ENCODE measurements around the gene PDE4D. TPM values are rescaled to one million over a fixed set of nuclear protein-coding genes. Genes with fewer than 3 reads are reported as not detected.
"Not testable (repeated sequence)": the region's sequence is repeated elsewhere in the genome, so short reads cannot be mapped to it uniquely, and the experiment has no call there.

Gene PDE4D
- total and polyA plus RNA-seq, 3 experiments from 2014 or later, result 5.6 to 18.3 (median 17.7) TPM

- CTCF ChIA-PET, result interaction anchor here (0.7 to 1.2 kb wide), 2 partner anchors 10 to 74 kb away, joined by 3 to 5 read pairs; no protein-coding TSS in a partner anchor
Measured at GRCh38 chr5:58965677-58966414, 927.7 kb downstream of the PDE4D start.

GRCh38 chr5:58963821-58964220 is 929.7 kb downstream of the PDE4D start:
- H3K36me3 ChIP-seq (ENCODE audit: insufficient read depth, low read length), result no peaks in the 10 kb centered on the region
- Mint-ChIP-seq H3K4me1 (peaks cover 0 to 7% (median 0%) of the 10 kb centered on the region in 3 donors), H3K27ac (peak overlapping the region in 1 of 8 donors; percentile 62), H3K9me3 (no peaks in the 10 kb centered on the region), H3K36me3 (peaks cover 0 to 8% (median 0%) of the 10 kb centered on the region in 3 donors), H3K27me3 (no peaks in the 10 kb centered on the region), H3K4me3 (no peak overlapping the region)
- no peaks in the 10 kb centered on the region for H3K4me1 ChIP-seq (ENCODE audit: insufficient read depth, low read length)
- ChIA-PET CTCF (no interaction called here), POLR2A (no interaction called here)
- no peaks in the 10 kb centered on the region for H3K27me3 ChIP-seq (ENCODE audit: insufficient read depth, low read length, poor library complexity, severe bottlenecking)
- no peak for DNase-seq
- H3K27ac ChIP-seq (ENCODE audit: low read depth, low read length), result no peak overlapping the region
- H3K9me3 ChIP-seq (ENCODE audit: low read length), result no peaks in the 10 kb centered on the region
- no peak overlapping the region for H3K4me3 ChIP-seq (ENCODE audit: low read length)

More at GRCh38 chr5:58965677-58966414, 927.7 kb downstream of the PDE4D start:
- peaks cover 0 to 7% (median 0%) of the 10 kb centered on the region in 3 donors for H3K4me1 Mint-ChIP-seq
- Histone ChIP-seq H3K4me3 (ENCODE audit: low read length) (no peak overlapping the region), H3K27ac (ENCODE audit: low read depth, low read length) (no peak overlapping the region), H3K36me3 (ENCODE audit: insufficient read depth, low read length) (no peaks in the 10 kb centered on the region), H3K9me3 (ENCODE audit: low read length) (no peaks in the 10 kb centered on the region), H3K27me3 (ENCODE audit: insufficient read depth, low read length, poor library complexity, severe bottlenecking) (no peaks in the 10 kb centered on the region), H3K4me1 (ENCODE audit: insufficient read depth, low read length) (no peaks in the 10 kb centered on the region)
- H3K4me3 Mint-ChIP-seq, result no peak overlapping the region
- no peaks in the 10 kb centered on the region for H3K9me3 Mint-ChIP-seq
- peaks cover 0 to 8% (median 0%) of the 10 kb centered on the region in 3 donors for H3K36me3 Mint-ChIP-seq
- POLR2A ChIA-PET, result no interaction called here
- H3K27me3 Mint-ChIP-seq, result no peaks in the 10 kb centered on the region
- no peak overlapping the region for H3K27ac Mint-ChIP-seq
- no peak for DNase-seq

- ChIA-PET CTCF (no interaction called here), POLR2A (no interaction called here)
- Mint-ChIP-seq H3K4me1 (peaks cover 0 to 7% (median 0%) of the 10 kb centered on the region in 3 donors), H3K9me3 (no peaks in the 10 kb centered on the region), H3K36me3 (peaks cover 0 to 8% (median 0%) of the 10 kb centered on the region in 3 donors), H3K4me3 (no peak overlapping the region), H3K27me3 (no peaks in the 10 kb centered on the region), H3K27ac (no peak overlapping the region)
- Histone ChIP-seq H3K4me1 (ENCODE audit: insufficient read depth, low read length) (no peaks in the 10 kb centered on the region), H3K36me3 (ENCODE audit: insufficient read depth, low read length) (no peaks in the 10 kb centered on the region), H3K27me3 (ENCODE audit: insufficient read depth, low read length, poor library complexity, severe bottlenecking) (no peaks in the 10 kb centered on the region), H3K27ac (ENCODE audit: low read depth, low read length) (no peak overlapping the region), H3K4me3 (ENCODE audit: low read length) (no peak overlapping the region), H3K9me3 (ENCODE audit: low read length) (no peaks in the 10 kb centered on the region)
- no peak for DNase-seq
Measured at GRCh38 chr5:58963361-58963760, 930.2 kb downstream of the PDE4D start.

GRCh38 chr5:58961631-58962280 is 931.8 kb downstream of the PDE4D start:
- Mint-ChIP-seq H3K36me3 (peaks cover 0 to 8% (median 0%) of the 10 kb centered on the region in 3 donors), H3K4me3 (no peak overlapping the region), H3K4me1 (peaks cover 0 to 4% (median 0%) of the 10 kb centered on the region in 3 donors), H3K27ac (no peak overlapping the region), H3K27me3 (no peaks in the 10 kb centered on the region), H3K9me3 (no peaks in the 10 kb centered on the region)
- Histone ChIP-seq H3K9me3 (ENCODE audit: low read length) (no peaks in the 10 kb centered on the region), H3K4me1 (ENCODE audit: insufficient read depth, low read length) (no peaks in the 10 kb centered on the region), H3K27ac (ENCODE audit: low read depth, low read length) (no peak overlapping the region), H3K27me3 (ENCODE audit: insufficient read depth, low read length, poor library complexity, severe bottlenecking) (no peaks in the 10 kb centered on the region), H3K4me3 (ENCODE audit: low read length) (no peak overlapping the region), H3K36me3 (ENCODE audit: insufficient read depth, low read length) (no peaks in the 10 kb centered on the region)
- no peak for DNase-seq
- CTCF ChIA-PET, result no interaction called here
- POLR2A ChIA-PET, result no interaction called here

DNA sequence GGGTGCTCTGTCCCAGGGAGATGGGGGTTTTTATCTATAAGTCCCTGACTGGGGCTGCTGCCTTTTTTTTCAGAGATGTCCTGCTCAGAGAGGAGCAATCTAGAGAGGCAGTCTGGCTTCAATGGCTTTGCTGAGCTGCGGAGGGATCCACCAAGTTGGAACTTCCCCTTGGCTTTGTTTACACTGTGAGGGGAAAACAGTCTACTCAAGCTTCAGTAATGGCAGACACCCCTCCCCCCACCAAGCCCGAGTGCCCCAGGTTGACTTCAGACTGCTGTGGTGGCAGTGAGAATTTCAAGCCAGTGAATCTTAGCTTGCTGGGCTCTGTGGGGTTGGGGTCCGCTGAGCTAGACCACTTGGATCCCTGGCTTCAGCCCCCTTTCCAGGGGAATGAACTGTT is 934.8 kb downstream of the PDE4D start:
- no peak overlapping the region for H3K4me3 Mint-ChIP-seq
- no peaks in the 10 kb centered on the region for H3K9me3 ChIP-seq (ENCODE audit: low read length)
- H3K4me1 Mint-ChIP-seq, result no peaks in the 10 kb centered on the region
- H3K9me3 Mint-ChIP-seq, result no peaks in the 10 kb centered on the region
- POLR2A ChIA-PET, result no interaction called here
- H3K27ac ChIP-seq (ENCODE audit: low read depth, low read length), result no peak overlapping the region
- peaks cover 0 to 8% (median 0%) of the 10 kb centered on the region in 3 donors for H3K36me3 Mint-ChIP-seq
- H3K27me3 Mint-ChIP-seq, result no peaks in the 10 kb centered on the region
- CTCF ChIA-PET, result interaction anchor here (1.3 kb wide), 1 partner anchor 13 kb away, joined by 4 read pairs; no protein-coding TSS in a partner anchor
- H3K36me3 ChIP-seq (ENCODE audit: insufficient read depth, low read length), result no peaks in the 10 kb centered on the region
- H3K4me3 ChIP-seq (ENCODE audit: low read length), result no peak overlapping the region
- DNase-seq, result no peak
- no peak overlapping the region for H3K27ac Mint-ChIP-seq
- H3K27me3 ChIP-seq (ENCODE audit: insufficient read depth, low read length, poor library complexity, severe bottlenecking), result no peaks in the 10 kb centered on the region
- no peaks in the 10 kb centered on the region for H3K4me1 ChIP-seq (ENCODE audit: insufficient read depth, low read length)

GRCh38 chr5:58953218-58953617 is 940.3 kb downstream of the PDE4D start:
- H3K27me3 ChIP-seq (ENCODE audit: insufficient read depth, low read length, poor library complexity, severe bottlenecking); H3K4me3 Mint-ChIP-seq; H3K4me1 ChIP-seq (ENCODE audit: insufficient read depth, low read length); H3K36me3 ChIP-seq (ENCODE audit: insufficient read depth, low read length); H3K4me3 ChIP-seq (ENCODE audit: low read length); H3K27ac Mint-ChIP-seq; H3K9me3 ChIP-seq (ENCODE audit: low read length); POLR2A ChIA-PET; H3K9me3 Mint-ChIP-seq; H3K4me1 Mint-ChIP-seq; H3K27ac ChIP-seq (ENCODE audit: low read depth, low read length); CTCF ChIA-PET; H3K36me3 Mint-ChIP-seq; DNase-seq: not testable (repeated sequence)
- H3K27me3 Mint-ChIP-seq, result peaks cover 13 to 15% of the 10 kb centered on the region in 2 donors

DNA sequence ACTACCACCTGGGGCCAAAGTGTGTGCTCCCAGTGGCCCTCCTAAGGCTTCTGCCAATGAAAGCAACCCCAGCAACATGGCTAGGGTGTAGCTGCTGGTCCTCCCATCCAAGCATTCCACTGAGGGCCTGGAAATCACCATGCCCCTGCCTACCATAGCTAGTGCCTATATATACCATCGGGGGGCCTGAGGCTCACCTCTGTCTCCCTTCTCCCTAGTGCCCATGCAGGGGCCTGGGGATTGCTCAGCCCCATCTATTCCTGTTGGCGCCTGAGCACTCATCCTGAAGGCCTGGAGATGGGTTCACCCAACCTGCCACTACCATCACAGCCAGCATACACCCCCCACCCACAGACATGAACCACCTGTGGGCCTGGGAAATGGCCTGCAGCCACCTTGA is 943.3 kb downstream of the PDE4D start:
- ChIA-PET POLR2A (interaction anchor here (0.6 kb wide), 1 partner anchor 226 kb away, joined by 5 read pairs; no protein-coding TSS in a partner anchor), CTCF (no interaction called here)
- H3K27me3 ChIP-seq (ENCODE audit: insufficient read depth, low read length, poor library complexity, severe bottlenecking), result no peaks in the 10 kb centered on the region
- no peak overlapping the region for H3K4me3 ChIP-seq (ENCODE audit: low read length)
- no peaks in the 10 kb centered on the region for H3K4me1 ChIP-seq (ENCODE audit: insufficient read depth, low read length)
- Mint-ChIP-seq H3K27me3 (peaks cover 13 to 15% of the 10 kb centered on the region in 2 donors), H3K27ac (no peak overlapping the region), H3K4me1 (no peaks in the 10 kb centered on the region), H3K36me3 (no peaks in the 10 kb centered on the region), H3K4me3 (no peak overlapping the region), H3K9me3 (peaks cover 0 to 8% (median 3%) of the 10 kb centered on the region in 5 donors)
- no peaks in the 10 kb centered on the region for H3K36me3 ChIP-seq (ENCODE audit: insufficient read depth, low read length)
- H3K27ac ChIP-seq (ENCODE audit: low read depth, low read length), result no peak overlapping the region
- DNase-seq, result no peak
- H3K9me3 ChIP-seq (ENCODE audit: low read length), result no peaks in the 10 kb centered on the region

GRCh38 chr5:58946230-58946629 is 947.3 kb downstream of the PDE4D start:
- no peak for DNase-seq
- Histone ChIP-seq H3K27me3 (ENCODE audit: insufficient read depth, low read length, poor library complexity, severe bottlenecking) (no peaks in the 10 kb centered on the region), H3K27ac (ENCODE audit: low read depth, low read length) (no peak overlapping the region), H3K4me1 (ENCODE audit: insufficient read depth, low read length) (no peaks in the 10 kb centered on the region), H3K9me3 (ENCODE audit: low read length) (no peaks in the 10 kb centered on the region), H3K4me3 (ENCODE audit: low read length) (no peak overlapping the region), H3K36me3 (ENCODE audit: insufficient read depth, low read length) (no peaks in the 10 kb centered on the region)
- Mint-ChIP-seq H3K4me1 (no peaks in the 10 kb centered on the region), H3K9me3 (no peaks in the 10 kb centered on the region), H3K27me3 (peaks cover 11 to 22% of the 10 kb centered on the region in 2 donors), H3K36me3 (no peaks in the 10 kb centered on the region), H3K4me3 (no peak overlapping the region), H3K27ac (no peak overlapping the region)
- ChIA-PET POLR2A (no interaction called here), CTCF (interaction anchor here (0.9 to 1.1 kb wide), 2 partner anchors 12 to 59 kb away, joined by 3 to 4 read pairs; no protein-coding TSS in a partner anchor)
